Mammary epithelial cell (primary cell): ENCODE results near the gene ATOH8.

Source experiments
- CTCF ChIP-seq, 2 donors: IDR thresholded peaks in 1 of 2; conservative IDR thresholded peaks in 1 of 2; 2 replicates each; pipeline ENCODE4 v1.5.1; 2011 to 2012; ENCODE audit warnings: inconsistent platforms in 2 of 2, low read length in 2 of 2, mild to moderate bottlenecking in 2 of 2, control low read depth in 1 of 2, low read depth in 1 of 2; ENCODE audit not compliant: insufficient read depth in 1 of 2; ENCODE audit errors: extremely low read depth in 1 of 2
- EZH2 ChIP-seq: IDR thresholded peaks from 2 replicates; pipeline ENCODE4 v1.6.1; 2012; ENCODE audit warnings: low read length, inconsistent platforms, borderline replicate concordance

GRCh38 chr2:85786444-85786843, 32.7 kb downstream of the ATOH8 start:
- TF ChIP-seq CTCF (conservative IDR thresholded peaks at IDR 0.05 in 1 of 2, IDR thresholded peaks at IDR 0.05 in 1 of 2; ENCODE audit: extremely low read depth in 1 of 2, insufficient read depth in 1 of 2, low read depth in 1 of 2, low read length in 2 of 2): no peak
- no peak for TF ChIP-seq EZH2
